ENCODE data around the gene IFT88.

The IFT88 gene

GRCh38 chr13:20616059-20616797, 49.3 kb downstream of the IFT88 start:
- no peak overlapping the region for H3K4me3 ChIP-seq (ENCODE audit: low read depth, low read length)
- DNase-seq (ENCODE audit: low read depth), result no peak
- TF ChIP-seq CTCF (IDR thresholded peaks at IDR 0.05; ENCODE audit: control insufficient read depth, extremely low read depth, insufficient read depth), result no peak

- TF ChIP-seq CTCF (IDR thresholded peaks at IDR 0.05; ENCODE audit: control insufficient read depth, extremely low read depth, insufficient read depth), result no peak
- DNase-seq (ENCODE audit: low read depth), result no peak
- no peak overlapping the region for H3K4me3 ChIP-seq (ENCODE audit: low read depth, low read length)
These were observed 56.0 kb downstream of the IFT88 start for GRCh38 chr13:20623000-20623399.

GRCh38 chr13:20624213-20624612, 57.3 kb downstream of the IFT88 start:
- H3K4me3 ChIP-seq (ENCODE audit: low read depth, low read length), result no peak overlapping the region
- TF ChIP-seq CTCF (IDR thresholded peaks at IDR 0.05; ENCODE audit: control insufficient read depth, extremely low read depth, insufficient read depth), result no peak
- DNase-seq (ENCODE audit: low read depth), result no peak

GRCh38 chr13:20633802-20634201, 66.8 kb downstream of the IFT88 start:
- TF ChIP-seq CTCF (IDR thresholded peaks at IDR 0.05; ENCODE audit: control insufficient read depth, extremely low read depth, insufficient read depth), result no peak
- no peak for DNase-seq (ENCODE audit: low read depth)
- no peak overlapping the region for H3K4me3 ChIP-seq (ENCODE audit: low read depth, low read length)

GRCh38 chr13:20636079-20636478, 69.1 kb downstream of the IFT88 start:
- H3K4me3 ChIP-seq (ENCODE audit: low read depth, low read length), result no peak overlapping the region
- no peak for DNase-seq (ENCODE audit: low read depth)
- TF ChIP-seq CTCF (IDR thresholded peaks at IDR 0.05; ENCODE audit: control insufficient read depth, extremely low read depth, insufficient read depth), result no peak

GRCh38 chr13:20637811-20638210, 70.9 kb downstream of the IFT88 start:
- no peak for DNase-seq (ENCODE audit: low read depth)
- TF ChIP-seq CTCF (IDR thresholded peaks at IDR 0.05; ENCODE audit: control insufficient read depth, extremely low read depth, insufficient read depth), result no peak
- no peak overlapping the region for H3K4me3 ChIP-seq (ENCODE audit: low read depth, low read length)

- no peak overlapping the region for H3K4me3 ChIP-seq (ENCODE audit: low read depth, low read length)
- DNase-seq (ENCODE audit: low read depth), result no peak
- TF ChIP-seq CTCF (IDR thresholded peaks at IDR 0.05; ENCODE audit: control insufficient read depth, extremely low read depth, insufficient read depth), result no peak
These were observed 80.8 kb downstream of the IFT88 start for GRCh38 chr13:20647758-20648157.
